GM21717 (cell line): ENCODE measurements around the gene SPDL1.
A peak's percentile ranks its signal among the peaks of the same experiment; 100 is the strongest.

ENCODE experiments used
- ATAC-seq: cut with Tn5 transposase; IDR thresholded peaks from one replicate; pipeline ENCODE4 v1.9.1; 2021; ENCODE audit warnings: mild to moderate bottlenecking, moderate library complexity; ENCODE audit not compliant: unreplicated experiment

SPDL1 gene

DNA sequence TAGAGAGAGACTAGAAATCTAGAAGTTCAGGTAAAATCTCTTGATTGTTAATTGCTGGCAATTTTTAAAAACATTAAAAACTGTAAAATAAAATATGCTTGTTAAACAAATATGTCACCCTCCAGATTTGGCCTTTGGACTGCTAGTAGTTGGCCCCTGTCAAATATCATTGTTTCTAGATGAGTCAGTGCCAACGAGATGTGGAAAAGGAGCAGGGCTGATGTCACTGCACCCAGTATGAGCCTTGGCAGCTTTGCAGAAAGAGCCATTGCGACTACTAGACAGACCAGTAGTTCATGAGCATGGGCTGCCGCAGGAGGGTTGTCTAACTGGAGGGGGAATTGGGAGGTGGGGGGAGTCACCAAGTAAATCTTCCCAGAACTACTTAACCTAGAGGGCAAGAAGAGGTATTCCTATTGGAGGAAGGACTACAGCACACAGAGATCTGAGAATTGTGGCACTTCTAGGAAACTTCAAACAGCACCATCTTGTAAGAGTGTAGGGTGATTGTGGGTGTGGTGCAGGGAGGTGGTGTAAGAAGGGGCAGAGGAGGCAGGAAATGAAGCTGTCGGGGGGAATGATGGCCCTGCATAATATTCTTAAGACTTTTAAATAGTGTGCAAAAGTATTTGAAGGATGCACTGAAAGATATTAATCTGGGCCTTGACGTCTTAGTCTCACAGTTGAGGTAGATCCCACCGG, 46.4 kb downstream of the SPDL1 start:
- ATAC-seq: no peak

DNA sequence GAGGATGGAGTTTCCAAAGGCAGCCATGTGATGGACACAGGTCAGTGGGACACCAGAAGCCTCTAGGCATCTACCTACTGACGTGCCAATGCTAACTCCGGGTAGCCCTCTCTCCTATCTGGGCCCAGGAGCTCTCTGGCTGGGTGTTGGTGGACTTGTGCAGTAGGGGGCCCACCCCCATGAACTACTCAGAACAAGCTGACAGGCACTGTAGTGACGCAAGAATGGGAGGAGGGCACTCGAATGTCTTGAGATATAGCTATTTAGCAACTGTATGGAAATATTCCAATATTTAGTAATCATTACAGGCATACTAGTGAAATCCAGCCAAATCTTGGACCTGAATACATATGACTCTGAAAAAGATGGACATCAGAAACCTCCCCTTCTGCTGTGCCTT, 47.8 kb downstream of the SPDL1 start:
- ATAC-seq: no peak

DNA sequence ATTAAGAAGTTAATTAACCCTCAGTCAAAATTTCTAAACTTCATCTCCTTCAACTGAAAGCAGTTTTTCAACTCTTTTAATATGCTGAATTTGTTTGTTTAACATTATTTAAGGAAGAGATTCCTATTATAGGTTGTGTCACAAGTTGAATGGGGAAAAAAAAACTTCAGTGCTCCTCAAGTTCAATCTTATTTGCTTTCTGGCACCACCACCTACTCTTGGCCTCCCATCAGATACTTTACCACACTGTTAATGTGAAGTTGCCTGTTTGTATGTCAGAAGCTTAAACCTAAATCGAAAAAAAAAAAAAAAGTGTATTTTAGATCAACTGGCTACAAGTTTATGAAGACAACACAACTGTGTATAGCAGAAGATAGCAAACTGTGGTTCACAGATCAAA, 49.4 kb downstream of the SPDL1 start:
- no peak for ATAC-seq

DNA sequence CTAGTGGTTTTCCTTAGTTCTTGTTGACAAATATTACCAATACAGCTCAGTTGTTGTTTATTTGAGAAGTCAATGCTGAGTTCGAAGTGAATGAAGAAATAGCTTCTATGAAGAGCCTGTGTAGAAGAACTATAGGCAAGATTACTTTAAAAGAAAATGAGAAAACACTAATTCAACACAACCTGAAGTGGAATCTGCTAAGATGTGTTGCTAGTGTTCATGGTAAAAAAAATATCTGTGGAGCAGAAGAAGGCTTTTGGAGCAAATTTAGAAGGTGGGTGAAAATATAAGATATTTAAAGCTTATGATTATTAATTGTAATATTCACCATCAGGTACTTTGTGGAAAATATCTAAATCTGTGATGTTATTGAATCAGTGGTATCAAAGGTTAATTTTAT, 51.0 kb downstream of the SPDL1 start:
- ATAC-seq: no peak

DNA sequence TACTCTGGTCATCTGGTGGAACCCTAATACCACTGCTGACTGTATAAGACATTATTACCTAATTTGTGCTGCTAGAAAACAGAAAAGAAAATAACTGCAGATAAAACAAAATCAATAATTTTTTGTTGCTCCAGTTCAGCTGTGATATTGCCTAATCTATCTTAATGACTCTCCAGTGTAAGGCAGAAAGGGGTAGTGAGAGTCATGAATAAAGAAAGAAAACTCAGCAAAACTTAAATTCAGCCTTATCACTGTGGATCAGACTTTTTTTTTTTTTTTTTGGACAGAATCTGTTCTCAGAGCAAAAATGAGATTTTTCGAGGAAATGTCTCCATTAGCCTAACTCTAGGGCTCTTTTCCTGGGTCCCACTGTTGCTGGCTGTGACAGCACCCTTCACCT, 52.4 kb downstream of the SPDL1 start:
- no peak for ATAC-seq

DNA sequence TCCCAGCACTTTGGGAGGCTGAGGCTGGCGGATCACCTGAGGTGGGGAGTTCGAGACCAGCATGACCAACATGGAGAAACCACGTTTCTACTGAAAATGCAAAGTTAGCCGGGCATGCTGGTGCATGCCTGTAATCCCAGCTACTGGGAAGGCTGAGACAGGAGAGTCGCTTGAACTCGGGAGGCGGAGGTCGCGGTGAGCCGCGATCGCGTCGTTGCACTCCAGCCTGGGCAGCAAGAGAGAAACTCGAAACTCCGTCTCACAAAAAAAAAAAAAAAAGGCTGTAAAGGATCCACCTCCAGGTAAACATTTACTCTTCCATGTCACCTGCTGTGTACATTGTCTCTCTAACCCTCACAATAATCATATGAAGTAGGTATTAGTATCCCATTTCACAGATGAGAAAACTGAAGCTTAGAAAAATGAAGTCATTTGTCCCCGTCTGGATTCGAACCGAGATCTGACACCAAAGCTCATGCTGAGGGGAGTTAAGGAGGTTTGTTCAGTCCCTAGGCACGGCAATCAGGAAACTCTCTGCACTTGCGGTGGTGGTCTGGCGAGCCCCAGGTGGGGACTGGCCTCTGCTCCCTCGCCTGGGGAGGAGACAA, 53.0 kb downstream of the SPDL1 start:
- no peak for ATAC-seq

DNA sequence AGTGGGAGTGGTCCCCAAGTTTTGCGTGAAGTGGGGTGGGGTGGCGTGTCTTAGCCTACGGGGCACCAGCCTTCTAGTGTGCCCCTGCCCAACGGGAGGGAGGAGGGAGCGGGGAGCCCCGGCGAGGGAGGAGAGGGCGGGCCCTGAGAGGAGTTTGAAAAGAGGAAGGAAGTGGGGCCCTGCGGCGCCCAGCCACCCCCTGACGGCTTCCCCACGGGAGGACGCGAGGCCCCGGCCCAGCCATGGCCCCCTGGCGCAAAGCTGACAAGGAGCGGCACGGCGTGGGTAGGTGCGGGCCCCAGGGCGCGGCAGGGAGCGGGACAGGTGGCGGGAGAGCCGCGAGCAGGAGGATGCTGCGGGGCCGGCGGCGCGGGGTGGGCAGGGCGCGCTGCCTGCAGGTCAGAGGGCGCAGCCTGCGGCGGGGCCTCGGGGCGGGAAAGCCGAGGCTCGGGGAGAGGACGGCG, 53.5 kb downstream of the SPDL1 start, which contains the start of gene DOCK2:
TSS of gene DOCK2 (plus strand) at position 191 of the 464 bp plus-strand sequence. CDS start at position 243, 52 bp downstream.
- peak; percentile 94 for ATAC-seq

DNA sequence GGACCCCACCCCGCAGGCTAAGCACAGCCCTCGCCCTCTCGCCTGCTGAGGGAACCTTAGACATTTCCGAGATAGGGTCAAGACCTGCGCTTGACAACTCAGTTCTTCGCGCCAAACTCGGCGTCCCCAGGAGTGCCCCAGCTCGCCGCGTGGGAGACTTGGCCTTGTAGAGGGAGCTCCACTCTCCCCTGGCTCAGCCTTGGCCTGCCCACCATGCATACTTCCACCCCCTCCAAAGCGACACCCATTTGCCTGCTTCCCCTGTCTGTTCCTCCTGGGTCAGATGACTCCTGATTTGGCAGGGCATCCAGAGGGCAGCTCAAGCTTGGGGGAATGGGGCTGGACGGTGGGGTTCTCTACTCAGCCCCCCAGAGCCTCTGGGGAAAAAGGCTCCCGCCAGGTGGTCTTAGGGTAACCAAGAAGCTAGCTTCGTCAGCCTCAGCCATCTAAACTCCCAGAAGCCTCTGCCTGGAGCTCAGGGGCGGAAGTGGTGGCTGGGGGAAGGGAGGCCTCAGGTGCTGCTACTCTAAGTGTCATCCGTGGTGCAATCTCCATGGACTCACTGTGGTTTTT, 54.1 kb downstream of the SPDL1 start:
- ATAC-seq: peak; percentile 76

DNA sequence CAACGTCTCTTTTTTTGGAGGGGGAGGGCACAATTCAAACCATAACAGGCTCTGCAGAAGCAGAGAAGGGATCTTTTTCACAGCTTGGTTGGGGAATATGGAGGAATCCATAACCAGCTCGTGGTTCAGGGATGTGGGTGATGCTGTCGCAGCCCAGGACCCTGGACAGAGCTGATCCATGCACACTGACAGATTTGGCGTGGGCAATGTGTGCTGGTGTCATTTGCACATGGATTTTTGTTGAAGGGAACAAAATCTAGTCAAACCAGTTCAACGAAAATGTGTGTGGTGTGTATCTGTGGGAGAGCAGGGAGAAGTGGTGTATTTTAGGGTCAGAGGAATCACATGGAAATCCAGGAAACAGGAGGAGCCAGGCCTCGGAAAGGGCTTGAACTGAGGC, 57.7 kb downstream of the SPDL1 start:
- no peak for ATAC-seq

DNA sequence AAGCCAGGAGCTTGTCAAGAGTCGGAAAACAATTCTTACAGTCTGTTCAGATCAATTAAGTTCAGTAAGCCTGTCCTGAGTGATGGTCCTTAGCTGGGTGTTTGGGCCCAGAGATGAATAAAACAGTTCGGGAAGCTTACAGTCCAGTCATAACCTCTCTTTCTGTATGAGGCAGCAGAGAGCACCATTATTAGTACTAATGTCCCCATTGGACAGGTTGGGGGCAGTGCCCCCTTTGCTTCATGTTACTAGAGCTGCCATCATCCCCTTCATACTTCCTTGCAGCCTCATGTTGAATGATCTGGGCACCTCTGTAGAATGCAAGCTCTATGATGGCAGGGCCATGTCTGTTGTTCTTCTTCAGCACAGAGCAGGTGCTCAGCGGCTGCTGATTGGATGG, 63.3 kb downstream of the SPDL1 start:
- peak; percentile 40 for ATAC-seq

DNA sequence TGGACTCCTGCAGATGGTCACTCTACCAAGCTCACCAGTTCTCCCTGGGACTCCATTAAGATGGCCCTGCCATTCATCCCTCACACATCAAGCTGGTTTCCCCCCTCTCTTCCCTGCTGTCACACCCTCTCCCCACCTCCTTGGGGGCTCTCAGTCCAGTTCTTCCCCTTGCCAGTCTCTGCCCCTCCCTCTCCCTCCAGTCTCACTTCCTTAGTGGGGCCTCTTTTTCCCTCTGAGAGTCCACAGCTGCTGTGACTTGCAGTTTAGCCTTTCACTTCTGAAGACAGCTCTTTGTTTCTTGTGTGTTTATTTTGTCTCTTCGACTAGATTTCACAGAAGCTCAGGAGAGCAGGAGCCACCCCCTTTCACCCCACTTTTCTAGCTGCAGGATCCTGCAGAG, 64.0 kb downstream of the SPDL1 start:
- ATAC-seq: peak; percentile 58

DNA sequence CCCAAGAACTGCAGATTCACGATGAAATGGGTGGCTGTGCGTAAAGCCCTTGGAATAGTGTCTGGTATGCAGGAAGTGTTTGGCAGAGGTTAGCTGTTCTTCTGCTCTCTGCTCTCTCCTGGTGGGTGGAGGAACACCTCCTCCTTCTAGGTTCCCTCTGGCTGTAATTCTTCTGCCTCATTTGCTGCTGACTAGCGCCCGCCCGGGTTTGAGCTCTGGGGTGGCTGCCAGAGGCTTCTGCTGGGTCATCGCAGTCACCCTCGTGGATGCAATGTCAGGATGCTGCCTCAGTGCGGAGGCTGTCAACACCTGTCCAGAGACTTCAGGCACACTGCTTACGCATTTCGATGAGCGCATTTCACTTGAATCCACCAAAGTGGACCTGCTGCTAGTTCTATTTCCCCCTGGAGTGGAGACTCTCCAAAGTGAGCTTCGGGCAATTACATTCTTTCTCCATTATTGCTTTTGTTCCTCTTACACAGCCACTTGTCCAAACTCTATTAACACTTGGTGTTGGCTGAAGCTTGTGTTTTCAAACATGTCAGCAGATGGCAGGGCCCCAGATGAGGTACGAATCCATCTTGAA, 65.2 kb downstream of the SPDL1 start:
- no peak for ATAC-seq

DNA sequence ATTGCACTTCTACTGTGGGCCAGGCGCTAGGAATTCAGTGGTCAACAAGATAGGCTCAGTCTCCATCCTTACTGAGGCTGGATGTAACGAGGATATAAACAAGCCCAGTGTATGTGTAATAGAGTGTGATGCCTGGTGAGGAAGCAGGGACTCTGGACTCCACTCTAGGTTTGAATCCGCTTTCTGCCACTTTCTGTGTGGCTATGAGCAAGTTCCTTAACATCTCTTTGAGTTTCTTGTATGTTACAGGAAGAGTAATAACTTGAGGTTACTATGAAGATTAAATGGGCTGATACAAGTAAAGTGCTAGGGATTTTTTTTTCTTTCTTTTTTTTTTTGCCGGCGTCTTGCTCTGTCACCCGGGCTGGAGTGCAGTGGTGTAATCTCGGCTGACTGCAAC, 65.9 kb downstream of the SPDL1 start:
- ATAC-seq: no peak

DNA sequence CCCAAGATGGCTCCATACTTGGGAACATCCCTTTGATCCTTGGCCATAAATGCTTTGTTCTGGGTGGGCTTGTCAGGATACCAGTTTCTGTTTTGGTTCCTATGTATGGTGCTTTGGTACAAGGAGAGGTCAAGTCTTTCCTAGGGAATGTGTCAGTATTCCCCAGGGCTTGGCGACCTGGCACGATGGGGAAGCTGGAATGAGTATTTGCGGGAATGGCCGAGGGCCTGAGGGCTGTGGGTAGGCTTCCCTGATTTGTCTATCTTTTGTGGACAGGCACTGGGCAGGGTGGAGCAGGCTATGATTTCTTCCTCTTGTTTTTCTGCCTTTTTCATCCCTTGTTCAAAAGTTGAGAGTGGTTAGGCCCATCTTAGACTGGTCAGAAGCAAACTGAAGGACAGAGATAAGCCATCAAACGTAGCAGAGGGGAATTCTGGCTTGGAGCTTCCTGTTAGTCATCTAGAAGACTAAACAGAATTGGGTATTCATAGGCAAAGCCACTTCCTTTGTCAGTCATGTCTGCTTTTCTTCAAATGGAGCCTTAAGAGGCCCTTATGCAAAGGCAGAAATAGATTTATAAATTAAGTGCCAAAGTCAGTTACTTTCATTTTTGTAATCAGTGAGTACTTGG, 67.2 kb downstream of the SPDL1 start:
- peak; percentile 55 for ATAC-seq

DNA sequence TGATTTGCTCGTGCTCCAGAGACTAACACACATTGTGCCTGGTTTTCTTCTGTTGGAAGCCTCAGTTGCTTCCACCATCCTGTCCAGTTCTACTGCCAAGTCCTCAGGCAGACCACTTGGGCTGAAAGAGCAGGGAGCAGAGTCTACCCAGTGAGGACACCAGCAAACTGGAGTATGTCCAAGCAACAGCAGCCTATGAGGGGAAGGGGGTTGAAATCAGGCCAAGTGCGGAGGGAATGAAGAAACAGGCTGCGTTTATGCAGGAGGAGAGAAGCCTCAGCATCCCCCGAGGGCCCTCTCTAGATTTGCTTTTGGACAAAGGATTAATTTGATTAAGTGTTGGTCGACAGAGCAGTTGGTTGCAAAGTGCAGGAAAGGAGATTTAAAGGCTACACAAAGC, 68.0 kb downstream of the SPDL1 start:
- no peak for ATAC-seq

DNA sequence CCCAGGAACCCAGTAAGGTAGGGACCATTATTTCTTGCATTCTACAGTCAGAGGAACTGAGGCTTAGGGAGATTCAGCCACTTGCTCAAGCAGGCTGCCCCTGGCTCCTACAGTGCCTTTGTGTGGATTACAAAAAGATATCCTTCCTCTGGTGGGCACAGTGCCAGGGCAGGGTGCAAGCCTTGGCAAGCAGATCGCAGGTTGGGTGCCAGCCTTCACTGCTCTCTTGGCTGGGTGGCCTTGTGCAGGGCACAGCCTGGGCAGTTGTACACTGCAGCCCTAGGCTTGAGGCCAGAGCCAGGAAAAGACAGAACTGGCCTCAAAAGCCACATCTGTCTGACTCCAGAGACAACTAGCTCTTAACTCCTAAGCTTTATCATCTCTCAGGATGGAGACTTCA, 68.5 kb downstream of the SPDL1 start:
- ATAC-seq: no peak

DNA sequence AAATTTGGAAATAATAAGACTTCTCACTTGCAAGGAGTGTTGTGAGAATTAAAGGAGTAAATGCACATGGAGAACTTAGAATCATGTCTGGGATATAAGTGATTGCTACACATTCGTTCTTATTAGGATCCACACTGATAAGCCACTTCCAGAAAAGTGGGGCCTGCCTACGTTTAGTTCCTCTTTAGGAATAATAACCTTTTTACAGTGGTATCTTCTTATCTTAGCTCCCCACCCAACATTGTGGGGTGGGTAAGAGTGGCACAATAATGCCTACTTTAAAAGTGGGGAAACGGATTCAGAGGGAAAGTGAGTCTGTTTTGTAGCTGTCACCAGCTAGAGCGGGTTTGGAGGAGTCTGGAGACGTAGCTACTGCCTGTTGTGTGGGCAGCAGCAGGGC, 69.5 kb downstream of the SPDL1 start:
- no peak for ATAC-seq
